Measurements from ENCODE around the gene NUCB2.

The NUCB2 gene

GRCh38 chr11:17375547-17375946, 99.0 kb downstream of the NUCB2 start:
- Histone ChIP-seq H3K9ac (no peak overlapping the region), H3K27me3 (ENCODE audit: control insufficient read depth, insufficient read depth, low read length) (no peaks in the 10 kb centered on the region), H3K79me2 (no peaks in the 10 kb centered on the region), H3K27ac (no peak overlapping the region), H3K9me3 (ENCODE audit: control insufficient read depth, low read length) (no peaks in the 10 kb centered on the region), H3K36me3 (ENCODE audit: control insufficient read depth, insufficient read depth, low read length) (no peaks in the 10 kb centered on the region), H3K4me3 (ENCODE audit: low read depth, low read length) (no peak overlapping the region), H2AFZ (no peak overlapping the region), H3K4me2 (ENCODE audit: low read length) (no peak overlapping the region), H3K4me1 (no peaks in the 10 kb centered on the region)
- TF ChIP-seq CTCF (IDR thresholded peaks at IDR 0.05): no peak

GRCh38 chr11:17376493-17376892, 100.0 kb downstream of the NUCB2 start:
- Histone ChIP-seq H3K27ac (no peak overlapping the region), H3K9me3 (ENCODE audit: control insufficient read depth, low read length) (no peaks in the 10 kb centered on the region), H3K9ac (no peak overlapping the region), H3K27me3 (ENCODE audit: control insufficient read depth, insufficient read depth, low read length) (no peaks in the 10 kb centered on the region), H3K4me1 (no peaks in the 10 kb centered on the region), H2AFZ (no peak overlapping the region), H3K4me3 (ENCODE audit: low read depth, low read length) (no peak overlapping the region), H3K36me3 (ENCODE audit: control insufficient read depth, insufficient read depth, low read length) (no peaks in the 10 kb centered on the region), H3K4me2 (ENCODE audit: low read length) (no peak overlapping the region), H3K79me2 (no peaks in the 10 kb centered on the region)
- no peak for TF ChIP-seq CTCF (IDR thresholded peaks at IDR 0.05)

- H3K9ac ChIP-seq: no peak overlapping the region
- H2AFZ ChIP-seq: no peak overlapping the region
- no peak overlapping the region for H3K4me2 ChIP-seq (ENCODE audit: low read length)
- H3K27me3 ChIP-seq (ENCODE audit: control insufficient read depth, insufficient read depth, low read length): no peaks in the 10 kb centered on the region
- no peaks in the 10 kb centered on the region for H3K79me2 ChIP-seq
- no peak for TF ChIP-seq CTCF (IDR thresholded peaks at IDR 0.05)
- no peaks in the 10 kb centered on the region for H3K4me1 ChIP-seq
- no peaks in the 10 kb centered on the region for H3K9me3 ChIP-seq (ENCODE audit: control insufficient read depth, low read length)
- H3K36me3 ChIP-seq (ENCODE audit: control insufficient read depth, insufficient read depth, low read length): no peaks in the 10 kb centered on the region
- H3K27ac ChIP-seq: no peak overlapping the region
- no peak overlapping the region for H3K4me3 ChIP-seq (ENCODE audit: low read depth, low read length)
Measured at GRCh38 chr11:17378655-17379054, 102.1 kb downstream of the NUCB2 start.

- no peak overlapping the region for H3K27ac ChIP-seq
Measured at GRCh38 chr11:17379383-17380180, 103.0 kb downstream of the NUCB2 start.

More at GRCh38 chr11:17379383-17380180, 103.0 kb downstream of the NUCB2 start:
- Histone ChIP-seq H3K4me1 (no peaks in the 10 kb centered on the region), H3K36me3 (ENCODE audit: control insufficient read depth, insufficient read depth, low read length) (no peaks in the 10 kb centered on the region), H3K4me2 (ENCODE audit: low read length) (no peak overlapping the region), H3K9me3 (ENCODE audit: control insufficient read depth, low read length) (no peaks in the 10 kb centered on the region), H2AFZ (no peak overlapping the region), H3K9ac (no peak overlapping the region), H3K27me3 (ENCODE audit: control insufficient read depth, insufficient read depth, low read length) (no peaks in the 10 kb centered on the region), H3K4me3 (ENCODE audit: low read depth, low read length) (no peak overlapping the region), H3K79me2 (no peaks in the 10 kb centered on the region)
- TF ChIP-seq CTCF (IDR thresholded peaks at IDR 0.05): no peak

All from parathyroid adenoma (tissue), 2 donors.